Measurements from ENCODE around the gene BEGAIN. TPM values are rescaled to one million over a fixed set of nuclear protein-coding genes. Genes with fewer than 3 reads are reported as not detected.

BEGAIN gene
- total and polyA plus RNA-seq, 10 donors, result 1.8 to 10.0 (median 5.6) TPM

DNA sequence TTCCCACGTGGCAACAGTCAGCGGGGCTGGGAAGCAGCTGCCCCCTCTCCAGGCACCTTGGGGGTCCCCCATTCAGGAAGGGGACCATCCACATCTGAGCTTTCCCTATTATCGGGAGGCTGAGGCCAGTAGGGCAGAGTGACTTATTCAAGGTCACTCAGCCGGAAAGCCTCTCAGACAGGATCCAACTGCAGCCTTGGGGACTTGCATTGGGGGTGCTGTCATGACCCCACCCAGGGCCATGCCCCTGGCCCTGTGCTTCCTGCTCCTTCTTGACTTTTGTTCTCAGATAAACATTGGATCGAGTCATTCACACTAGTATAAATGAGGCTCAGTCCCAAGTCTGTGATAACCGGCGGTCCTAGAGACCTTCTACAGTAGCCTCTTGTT is 12.6 kb downstream of the BEGAIN start:
- peaks cover 0 to 41% (median 5%) of the 10 kb centered on the region in 7 donors for H3K27me3 ChIP-seq (replicated peaks in 1 of 7)
- DNase-seq, result no peak
- intact Hi-C loops (cut with DNase I; ENCODE audit: low total_unique reads), result no loop called here
- no peaks in the 10 kb centered on the region for H3K36me3 ChIP-seq
- H3K4me3 ChIP-seq, result no peak overlapping the region
- peak overlapping the region in 6 of 8 donors; percentile 22 to 76 (median 58) for H3K27ac ChIP-seq
- WGBS, 5 donors, result 69 to 84% (median 81%) methylated on average over 7 of the region's 7 CpGs
- TF ChIP-seq POLR2AphosphoS5 (IDR thresholded peaks at IDR 0.05) (peak; percentile 25 to 75 (median 69)), POLR2A (IDR thresholded peaks at IDR 0.05) (no peak)
- H3K4me1 ChIP-seq, result peaks cover 0 to 77% (median 26%) of the 10 kb centered on the region in 6 donors
- peaks cover 0 to 10% (median 6%) of the 10 kb centered on the region in 8 donors for H3K9me3 ChIP-seq

DNA sequence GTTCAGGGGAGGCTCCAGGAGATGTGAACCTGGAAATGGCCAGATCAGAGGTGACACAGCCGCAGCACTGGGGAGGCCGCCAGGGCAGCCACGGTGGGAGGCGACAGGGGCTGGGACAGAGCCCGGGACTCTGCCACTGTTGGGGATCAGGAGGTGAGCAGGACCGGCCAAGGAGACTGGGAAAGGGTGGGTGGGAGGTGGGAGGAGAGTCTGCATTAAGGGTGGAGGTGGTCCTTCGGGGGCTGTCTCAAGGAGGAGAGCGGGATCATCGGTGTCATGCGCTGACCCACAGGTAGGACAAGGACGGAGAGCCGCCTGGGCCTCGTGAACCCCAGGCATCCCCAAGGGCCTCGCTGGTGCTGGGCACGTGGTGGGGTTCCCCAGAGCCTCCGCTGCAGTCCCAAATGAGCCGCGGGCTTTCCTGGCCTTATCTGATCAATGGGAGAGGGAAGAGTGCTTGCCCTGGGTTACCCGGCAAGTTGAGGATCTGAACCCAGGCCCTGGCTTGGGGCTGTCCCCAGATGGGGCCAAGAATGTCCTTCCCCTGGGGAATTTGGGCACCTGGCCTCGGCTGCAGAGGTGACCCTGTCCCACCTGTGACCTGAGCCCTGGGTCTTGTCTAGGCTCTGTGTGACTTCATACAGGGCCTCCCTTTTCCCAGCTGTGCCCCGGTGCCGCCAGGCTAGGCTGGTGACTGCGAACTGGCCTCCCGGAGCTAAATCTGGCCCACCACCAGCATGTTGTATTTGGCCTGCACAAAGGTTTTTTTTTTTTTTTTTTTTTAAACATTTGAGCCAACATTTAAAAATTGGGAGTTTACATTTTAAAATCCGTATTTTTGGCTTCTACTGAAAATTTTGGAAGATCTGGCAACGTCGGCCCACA is 13.2 kb downstream of the BEGAIN start:
- H3K4me1 ChIP-seq, result peaks cover 0 to 84% (median 29%) of the 10 kb centered on the region in 6 donors
- H3K27ac ChIP-seq, result peak overlapping the region in 6 of 8 donors; percentile 22 to 76 (median 58)
- no peaks in the 10 kb centered on the region for H3K36me3 ChIP-seq
- TF ChIP-seq POLR2AphosphoS5 (IDR thresholded peaks at IDR 0.05) (no peak), POLR2A (IDR thresholded peaks at IDR 0.05) (no peak)
- TF ChIP-seq, protein P1, sequence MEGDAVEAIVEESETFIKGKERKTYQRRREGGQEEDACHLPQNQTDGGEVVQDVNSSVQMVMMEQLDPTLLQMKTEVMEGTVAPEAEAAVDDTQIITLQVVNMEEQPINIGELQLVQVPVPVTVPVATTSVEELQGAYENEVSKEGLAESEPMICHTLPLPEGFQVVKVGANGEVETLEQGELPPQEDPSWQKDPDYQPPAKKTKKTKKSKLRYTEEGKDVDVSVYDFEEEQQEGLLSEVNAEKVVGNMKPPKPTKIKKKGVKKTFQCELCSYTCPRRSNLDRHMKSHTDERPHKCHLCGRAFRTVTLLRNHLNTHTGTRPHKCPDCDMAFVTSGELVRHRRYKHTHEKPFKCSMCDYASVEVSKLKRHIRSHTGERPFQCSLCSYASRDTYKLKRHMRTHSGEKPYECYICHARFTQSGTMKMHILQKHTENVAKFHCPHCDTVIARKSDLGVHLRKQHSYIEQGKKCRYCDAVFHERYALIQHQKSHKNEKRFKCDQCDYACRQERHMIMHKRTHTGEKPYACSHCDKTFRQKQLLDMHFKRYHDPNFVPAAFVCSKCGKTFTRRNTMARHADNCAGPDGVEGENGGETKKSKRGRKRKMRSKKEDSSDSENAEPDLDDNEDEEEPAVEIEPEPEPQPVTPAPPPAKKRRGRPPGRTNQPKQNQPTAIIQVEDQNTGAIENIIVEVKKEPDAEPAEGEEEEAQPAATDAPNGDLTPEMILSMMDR (IDR thresholded peaks at IDR 0.05 in 8 of 11, conservative IDR thresholded peaks at IDR 0.05 in 3 of 11), result no peak
- H3K9me3 ChIP-seq, result peaks cover 0 to 8% (median 6%) of the 10 kb centered on the region in 8 donors
- intact Hi-C loops (cut with DNase I; ENCODE audit: low total_unique reads), result no loop called here
- H3K27me3 ChIP-seq (replicated peaks in 1 of 7), result peaks cover 0 to 48% (median 12%) of the 10 kb centered on the region in 7 donors
- 77 to 87% (median 80%) methylated on average over 22 to 27 of the region's 27 CpGs for WGBS, 5 donors
- H3K4me3 ChIP-seq, result no peak overlapping the region
- no peak for DNase-seq

DNA sequence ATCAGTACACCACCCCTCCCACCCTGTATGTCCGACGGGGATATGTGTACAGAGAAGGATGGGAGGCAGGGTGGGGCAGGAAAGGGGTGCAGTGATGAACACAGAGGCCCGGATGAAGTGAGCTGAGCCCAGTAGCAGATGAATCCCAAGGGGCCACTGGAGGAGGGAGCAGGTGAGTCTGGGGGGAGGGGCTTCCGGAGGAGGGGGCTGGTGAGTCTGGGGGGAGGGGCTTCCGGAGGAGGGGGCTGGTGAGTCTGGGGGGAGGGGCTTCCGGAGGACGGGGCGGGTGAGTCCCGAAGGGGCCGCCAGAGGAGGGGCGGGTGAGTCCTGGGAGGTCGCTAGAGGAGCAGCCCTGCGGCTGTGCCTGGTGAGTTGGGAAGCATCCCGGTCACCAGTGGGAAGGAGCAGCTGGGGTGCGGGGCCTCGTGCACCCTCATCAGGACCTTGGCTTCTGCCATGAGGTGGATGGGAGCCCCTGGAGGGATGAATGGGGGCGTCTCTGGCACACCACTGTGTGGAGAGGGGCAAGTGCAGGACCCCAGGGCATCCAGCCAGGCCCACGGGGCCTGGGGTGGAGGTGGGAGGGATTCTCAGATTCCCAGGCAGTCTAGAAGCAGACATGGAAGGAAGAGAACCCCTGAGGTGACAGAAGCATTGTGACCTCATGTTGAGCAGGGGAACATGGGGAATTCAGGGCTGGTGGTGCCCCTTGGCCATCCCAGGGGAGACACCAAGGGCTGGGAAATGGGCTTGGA is 14.0 kb downstream of the BEGAIN start:
- H3K4me1 ChIP-seq, result peaks cover 0 to 92% (median 36%) of the 10 kb centered on the region in 6 donors
- no peak overlapping the region for H3K4me3 ChIP-seq
- H3K36me3 ChIP-seq, result no peaks in the 10 kb centered on the region
- 15 to 22% (median 20%) methylated on average over 16 to 18 of the region's 18 CpGs for WGBS, 5 donors
- TF ChIP-seq, protein P1 (IDR thresholded peaks at IDR 0.05 in 8 of 11, conservative IDR thresholded peaks at IDR 0.05 in 3 of 11), result no peak
- TF ChIP-seq POLR2AphosphoS5 (IDR thresholded peaks at IDR 0.05) (no peak), POLR2A (IDR thresholded peaks at IDR 0.05) (no peak)
- intact Hi-C loops (cut with DNase I; ENCODE audit: low total_unique reads), result no loop called here
- no peak for DNase-seq
- H3K27me3 ChIP-seq (replicated peaks in 1 of 7), result peaks cover 0 to 56% (median 18%) of the 10 kb centered on the region in 7 donors
- H3K9me3 ChIP-seq, result no peaks in the 10 kb centered on the region
- H3K27ac ChIP-seq, result peak overlapping the region in 2 of 8 donors; percentile 76 to 79

DNA sequence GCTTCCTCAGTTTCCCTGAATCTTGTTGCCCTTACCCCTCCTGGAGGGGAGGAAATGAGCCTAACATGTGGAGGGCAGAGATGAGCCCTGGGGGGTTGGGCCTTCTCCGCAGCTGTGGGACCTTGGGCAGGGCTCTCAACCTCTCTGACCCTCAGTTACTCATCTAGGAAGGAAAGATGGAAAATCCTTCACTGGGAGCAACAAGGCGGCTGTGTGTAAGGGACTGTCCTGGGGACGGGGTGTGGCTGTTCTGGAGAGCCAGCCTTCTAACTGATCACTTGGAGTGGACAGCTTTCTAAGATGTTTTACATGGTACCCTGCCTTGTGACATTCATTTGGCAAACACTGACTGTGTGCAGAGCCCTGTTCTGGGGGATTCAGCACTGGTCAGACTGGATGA is 14.7 kb downstream of the BEGAIN start:
- Histone ChIP-seq H3K4me3 (no peak overlapping the region), H3K27me3 (replicated peaks in 1 of 7) (peaks cover 0 to 62% (median 24%) of the 10 kb centered on the region in 7 donors), H3K27ac (peak overlapping the region in 1 of 8 donors; percentile 79), H3K9me3 (no peaks in the 10 kb centered on the region), H3K4me1 (peaks cover 0 to 94% (median 42%) of the 10 kb centered on the region in 6 donors), H3K36me3 (no peaks in the 10 kb centered on the region)
- DNase-seq, result no peak
- 50 to 86% (median 66%) methylated on average over 2 to 3 of the region's 3 CpGs for WGBS, 5 donors
- intact Hi-C loops (cut with DNase I; ENCODE audit: low total_unique reads), result no loop called here
- TF ChIP-seq POLR2AphosphoS5 (IDR thresholded peaks at IDR 0.05) (no peak), POLR2A (IDR thresholded peaks at IDR 0.05) (no peak)
- TF ChIP-seq, protein P1 (IDR thresholded peaks at IDR 0.05 in 8 of 11, conservative IDR thresholded peaks at IDR 0.05 in 3 of 11), result no peak

All from spleen (tissue), 11 donors.